IPS-15b (cell line): ENCODE measurements around the gene SERINC5.
"Not testable (repeated sequence)": the region's sequence is repeated elsewhere in the genome, so short reads cannot be mapped to it uniquely, and the experiment has no call there.

Experiments
- H3K27me3 ChIP-seq: one replicate; pipeline ENCODE4 v1.6.1; 2013; ENCODE audit warnings: low read length; ENCODE audit not compliant: control insufficient read depth, insufficient read depth
- H3K36me3 ChIP-seq: one replicate; pipeline ENCODE4 v1.6.1; 2013; ENCODE audit warnings: low read length; ENCODE audit not compliant: control insufficient read depth, insufficient read depth
- H3K4me1 ChIP-seq: one replicate; pipeline ENCODE4 v1.6.1; 2013; ENCODE audit warnings: mild to moderate bottlenecking, low read length; ENCODE audit not compliant: control insufficient read depth, insufficient read depth
- H3K4me3 ChIP-seq: one replicate; pipeline ENCODE4 v1.5.1; 2013; ENCODE audit warnings: low read depth, low read length
- H3K9ac ChIP-seq: one replicate; pipeline ENCODE4 v1.6.1; 2013; ENCODE audit warnings: low read depth, mild to moderate bottlenecking, low read length
- H3K9me3 ChIP-seq: one replicate; pipeline ENCODE4 v1.6.1; 2013; ENCODE audit warnings: mild to moderate bottlenecking, low read length; ENCODE audit not compliant: control insufficient read depth, insufficient read depth

SERINC5 gene

DNA sequence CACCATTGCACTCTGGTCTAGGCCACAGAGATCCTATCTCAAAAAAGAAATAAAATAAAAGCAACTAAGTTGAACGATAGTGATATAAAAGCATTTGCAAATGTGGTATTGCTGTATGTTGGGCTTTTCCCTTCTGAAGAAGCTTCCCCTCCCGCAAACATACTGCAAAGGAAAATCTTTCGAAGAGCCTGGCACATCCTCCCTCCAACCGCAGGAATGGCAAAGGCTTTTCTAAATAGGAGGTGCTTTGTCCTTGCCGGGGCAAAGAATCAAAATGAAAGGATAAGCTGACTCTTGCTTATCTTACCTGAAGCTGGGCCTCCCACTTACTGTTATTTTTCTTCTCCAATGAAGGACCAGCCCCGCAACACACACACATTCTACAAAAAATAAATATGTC lies 45.8 kb downstream of the SERINC5 start:
- Histone ChIP-seq H3K4me1 (peaks cover 9% of the 10 kb centered on the region), H3K9ac (no peak overlapping the region), H3K4me3 (no peak overlapping the region), H3K9me3 (no peaks in the 10 kb centered on the region), H3K36me3 (peaks cover 11% of the 10 kb centered on the region), H3K27me3 (no peaks in the 10 kb centered on the region)

DNA sequence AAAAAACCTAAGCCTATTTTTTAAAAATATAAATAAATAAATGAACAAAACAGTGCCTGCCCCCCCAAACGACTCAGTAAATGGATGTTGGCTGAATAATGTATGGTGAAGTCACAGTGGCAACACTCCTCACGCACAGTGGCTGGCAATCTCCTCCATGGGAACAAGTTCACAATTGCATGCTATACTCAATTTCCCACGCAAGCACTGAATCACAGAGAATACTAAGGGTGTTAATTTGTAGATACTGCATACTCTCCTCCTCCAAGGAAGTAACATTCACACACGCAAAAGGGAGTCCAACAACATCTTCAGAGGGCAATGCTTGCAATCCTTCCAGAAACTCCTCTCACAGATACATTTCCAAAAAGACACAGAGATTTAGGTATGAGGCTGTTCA lies 47.5 kb downstream of the SERINC5 start:
- H3K36me3 ChIP-seq = peaks cover 20% of the 10 kb centered on the region
- H3K4me1 ChIP-seq = peaks cover 8% of the 10 kb centered on the region
- H3K4me3 ChIP-seq = no peak overlapping the region
- H3K9ac ChIP-seq = no peak overlapping the region
- no peaks in the 10 kb centered on the region for H3K9me3 ChIP-seq
- no peaks in the 10 kb centered on the region for H3K27me3 ChIP-seq

DNA sequence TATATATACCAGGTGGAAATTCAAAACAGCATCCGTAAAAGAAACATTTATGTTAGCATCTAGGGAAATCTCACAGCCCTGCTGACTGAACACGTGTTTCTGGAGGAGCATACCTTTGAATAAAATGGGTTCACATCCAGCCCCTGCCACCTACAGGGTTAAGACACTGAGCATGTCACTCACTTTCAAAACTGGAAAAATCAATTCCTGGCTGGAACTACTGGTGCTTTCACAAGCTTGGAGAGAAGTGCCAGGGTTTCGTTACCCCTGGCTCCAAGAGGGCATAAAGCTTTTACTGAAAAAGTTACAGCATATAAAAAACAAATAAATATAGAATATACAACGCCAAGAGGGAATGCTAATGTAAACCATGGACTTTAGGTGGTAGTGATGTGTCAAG lies 48.0 kb downstream of the SERINC5 start:
- Histone ChIP-seq H3K4me3 (no peak overlapping the region), H3K9me3 (no peaks in the 10 kb centered on the region), H3K9ac (no peak overlapping the region), H3K36me3 (peaks cover 22% of the 10 kb centered on the region), H3K27me3 (no peaks in the 10 kb centered on the region), H3K4me1 (peaks cover 7% of the 10 kb centered on the region)

DNA sequence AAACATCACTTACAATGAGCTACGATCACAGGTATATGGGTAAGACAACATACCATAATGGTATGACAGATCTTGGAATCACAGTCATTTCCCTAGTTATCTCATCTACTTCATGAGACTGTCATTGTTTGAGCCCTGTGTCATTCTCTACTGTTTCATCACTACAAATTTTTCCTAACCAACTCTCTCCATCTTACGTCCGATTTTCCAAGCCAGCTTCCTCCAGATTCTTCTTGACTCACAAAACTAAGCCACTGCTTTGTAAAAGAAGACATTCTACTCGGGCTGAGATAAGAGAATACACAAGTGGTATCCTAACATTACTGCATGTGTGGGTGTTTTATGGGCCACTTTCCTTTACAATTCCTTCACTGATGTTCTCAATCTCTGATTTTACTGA lies 49.6 kb downstream of the SERINC5 start:
- H3K36me3 ChIP-seq = peaks cover 35% of the 10 kb centered on the region
- H3K27me3 ChIP-seq = no peaks in the 10 kb centered on the region
- peaks cover 7% of the 10 kb centered on the region for H3K4me1 ChIP-seq
- no peaks in the 10 kb centered on the region for H3K9me3 ChIP-seq
- H3K4me3 ChIP-seq = no peak overlapping the region
- H3K9ac ChIP-seq = no peak overlapping the region

DNA sequence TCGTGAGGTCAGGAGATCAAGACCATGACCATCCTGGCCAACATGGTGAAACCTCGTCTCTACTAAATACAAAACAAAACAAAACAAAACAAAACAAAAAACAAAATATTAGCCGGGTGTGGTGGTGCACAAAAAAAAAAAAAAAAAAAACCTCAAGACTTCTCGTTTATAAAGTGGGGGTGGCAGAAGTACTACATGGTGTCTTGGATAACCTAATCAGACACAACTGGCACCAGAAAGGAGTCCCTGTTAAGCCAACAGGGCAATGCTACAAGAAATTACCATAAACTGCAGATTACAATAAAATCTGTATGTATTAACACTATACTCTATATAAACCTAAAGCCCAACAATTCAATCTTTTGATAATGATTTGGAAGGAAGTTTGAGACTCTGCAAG lies 50.0 kb downstream of the SERINC5 start:
- Histone ChIP-seq H3K9me3 (no peaks in the 10 kb centered on the region), H3K36me3 (peaks cover 38% of the 10 kb centered on the region), H3K4me3 (no peak overlapping the region), H3K9ac (no peak overlapping the region), H3K4me1 (peaks cover 6% of the 10 kb centered on the region), H3K27me3 (no peaks in the 10 kb centered on the region)

DNA sequence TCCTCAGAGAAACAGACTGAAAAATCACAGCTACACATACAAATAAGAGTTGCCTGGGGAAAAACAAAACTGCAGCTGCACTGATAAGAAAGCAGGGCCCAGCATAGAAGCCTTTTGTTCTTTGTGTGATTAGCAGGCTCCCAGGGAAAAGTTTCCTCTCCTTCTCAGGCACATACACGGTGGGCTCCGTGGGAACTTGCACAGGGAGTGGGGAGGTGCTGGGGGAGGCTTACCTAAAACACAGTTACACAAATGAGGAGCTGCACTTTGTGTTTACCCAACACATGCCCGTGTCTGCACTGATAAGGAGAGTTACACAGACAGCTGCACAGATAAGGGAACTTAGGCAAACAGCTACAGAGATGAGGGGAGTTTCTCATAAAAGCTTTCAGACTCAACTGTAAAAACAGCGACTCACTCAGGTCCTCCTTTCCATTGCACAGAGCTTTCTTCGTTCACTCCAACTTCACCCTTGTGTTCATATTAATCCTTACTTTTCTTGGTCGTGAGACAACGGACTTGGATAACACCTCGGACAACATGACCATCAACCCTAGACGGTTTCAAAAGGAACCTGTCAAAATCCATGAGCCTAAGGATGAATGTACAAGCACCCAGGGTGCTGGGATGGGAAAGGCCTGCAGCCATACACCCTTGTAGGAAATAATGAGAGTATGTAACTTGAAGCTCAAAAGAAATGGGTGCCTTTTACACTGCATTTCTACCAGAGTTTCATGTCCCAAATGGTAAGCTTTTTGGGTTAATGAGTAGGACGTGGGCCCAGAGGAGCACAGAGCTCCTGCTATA lies 50.8 kb downstream of the SERINC5 start:
- Histone ChIP-seq H3K36me3 (peaks cover 31% of the 10 kb centered on the region), H3K27me3 (no peaks in the 10 kb centered on the region), H3K9ac (no peak overlapping the region), H3K4me1 (no peaks in the 10 kb centered on the region), H3K4me3 (no peak overlapping the region), H3K9me3 (no peaks in the 10 kb centered on the region)

DNA sequence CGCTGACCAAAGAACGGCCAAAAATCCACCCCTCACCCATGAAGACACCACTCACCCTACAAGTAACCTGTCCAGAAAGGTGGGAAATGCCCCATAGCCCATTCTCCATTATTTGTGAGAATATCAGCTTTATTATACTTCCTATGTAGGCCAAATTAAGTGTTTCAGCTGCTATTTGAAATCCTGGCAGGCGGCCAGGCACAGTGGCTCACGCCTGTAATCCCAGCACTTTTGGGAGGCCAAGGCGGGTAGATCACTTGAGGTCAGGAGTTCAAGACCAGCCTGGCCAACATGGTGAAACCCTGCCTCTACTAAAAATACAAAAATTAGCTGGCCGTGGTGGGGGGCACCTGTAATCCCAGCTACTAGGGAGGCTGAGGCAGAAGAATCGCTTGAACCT lies 54.1 kb downstream of the SERINC5 start:
- not testable (repeated sequence) for H3K9me3 ChIP-seq, H3K4me3 ChIP-seq
- H3K36me3 ChIP-seq = peaks cover 35% of the 10 kb centered on the region

DNA sequence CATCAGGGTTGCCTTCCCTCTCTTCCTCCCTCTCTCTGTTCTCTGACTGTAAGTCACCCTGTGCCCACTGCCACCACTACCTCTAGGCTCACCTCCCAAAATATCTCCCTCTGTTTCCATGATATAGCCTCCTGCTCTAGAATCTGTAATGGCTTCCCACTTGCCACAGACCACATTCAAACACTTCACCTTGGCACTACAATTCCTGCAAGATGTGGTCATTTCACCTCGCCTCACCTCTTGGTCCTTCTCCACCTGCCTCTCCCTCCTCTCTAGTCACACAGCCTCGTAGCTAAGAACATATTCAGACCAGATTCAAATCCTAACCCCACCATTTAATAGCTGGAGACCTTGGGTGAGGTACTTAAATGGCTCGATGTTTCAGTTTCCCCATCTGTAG lies 56.9 kb downstream of the SERINC5 start:
- no peaks in the 10 kb centered on the region for H3K9me3 ChIP-seq
- peaks cover 18% of the 10 kb centered on the region for H3K4me1 ChIP-seq
- no peaks in the 10 kb centered on the region for H3K27me3 ChIP-seq
- H3K9ac ChIP-seq = no peak overlapping the region
- H3K36me3 ChIP-seq = peaks cover 24% of the 10 kb centered on the region
- H3K4me3 ChIP-seq = no peak overlapping the region

More for the DNA sequence above, 54.1 kb downstream of the SERINC5 start:
- not testable (repeated sequence) for H3K4me1 ChIP-seq, H3K27me3 ChIP-seq, H3K9ac ChIP-seq

DNA sequence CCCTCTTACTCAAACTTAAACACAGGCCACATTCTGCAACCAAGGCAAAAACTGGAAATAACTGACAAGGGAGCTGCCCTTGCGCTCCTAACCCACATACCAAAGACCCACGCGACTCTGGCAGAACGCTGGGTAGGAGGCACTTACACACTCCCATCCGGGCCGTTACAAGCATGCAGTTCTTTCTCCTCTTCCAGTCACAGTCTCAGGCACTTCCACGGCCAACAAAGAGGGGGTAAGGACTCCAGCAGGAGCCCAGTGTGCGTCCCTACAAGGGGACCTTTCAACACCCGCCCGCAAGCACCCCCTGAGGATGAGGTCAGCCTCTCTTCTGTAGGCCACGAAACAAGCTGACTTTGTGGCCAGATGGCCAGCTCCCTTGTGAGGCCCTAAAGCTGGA lies 57.4 kb downstream of the SERINC5 start:
- H3K9me3 ChIP-seq = no peaks in the 10 kb centered on the region
- H3K9ac ChIP-seq = peak overlapping the region; percentile 28
- peaks cover 21% of the 10 kb centered on the region for H3K36me3 ChIP-seq
- H3K27me3 ChIP-seq = no peaks in the 10 kb centered on the region
- no peak overlapping the region for H3K4me3 ChIP-seq
- H3K4me1 ChIP-seq = peaks cover 22% of the 10 kb centered on the region

DNA sequence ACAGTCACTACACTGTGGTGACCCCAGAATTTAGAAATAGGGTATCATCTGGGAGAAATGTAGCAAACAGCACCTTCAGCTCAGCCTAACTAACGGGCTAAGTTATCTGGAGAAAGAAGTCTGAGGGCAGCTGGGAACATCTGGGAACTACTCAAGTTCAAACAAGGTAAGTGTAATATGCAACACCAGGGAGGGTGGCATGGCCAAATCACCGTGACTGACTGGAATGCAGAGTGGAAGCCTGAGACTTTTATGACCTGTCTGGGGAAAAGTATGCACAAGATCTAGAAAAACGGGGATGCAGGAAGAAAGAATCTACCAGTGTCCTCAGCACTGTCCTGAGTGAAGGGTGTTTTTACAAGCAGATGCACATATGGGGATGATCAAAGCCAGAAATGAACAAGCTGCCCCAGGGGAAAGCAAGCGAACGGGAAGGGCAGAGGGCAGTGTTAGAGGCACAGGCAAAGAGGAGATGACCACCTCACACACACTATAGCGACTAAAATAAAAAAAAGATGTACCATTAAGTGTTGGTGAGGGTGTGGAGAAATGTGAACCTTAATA lies 59.9 kb downstream of the SERINC5 start:
- no peak overlapping the region for H3K4me3 ChIP-seq
- no peaks in the 10 kb centered on the region for H3K27me3 ChIP-seq
- H3K4me1 ChIP-seq = peaks cover 37% of the 10 kb centered on the region
- no peaks in the 10 kb centered on the region for H3K9me3 ChIP-seq
- peaks cover 4% of the 10 kb centered on the region for H3K36me3 ChIP-seq
- no peak overlapping the region for H3K9ac ChIP-seq

DNA sequence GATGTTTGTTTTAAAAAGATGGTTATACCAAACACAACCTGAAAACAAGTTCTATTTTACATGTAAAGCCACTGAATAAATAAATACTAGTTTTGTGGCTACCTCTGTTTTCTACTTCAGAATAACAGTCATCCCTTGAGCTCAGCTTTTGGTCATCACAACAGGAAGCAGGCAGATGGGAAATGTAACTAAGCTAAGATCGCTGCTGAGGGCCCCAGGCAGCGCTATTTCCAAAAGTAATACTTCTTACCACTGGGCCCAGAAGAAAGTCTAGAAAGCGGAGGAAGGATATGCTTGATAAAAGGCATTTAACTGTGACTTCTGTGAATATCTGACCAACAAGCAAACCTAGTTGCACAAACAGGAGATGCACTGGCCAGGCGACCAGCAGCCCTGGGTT lies 61.4 kb downstream of the SERINC5 start:
- Histone ChIP-seq H3K9ac (no peak overlapping the region), H3K9me3 (no peaks in the 10 kb centered on the region), H3K36me3 (peaks cover 4% of the 10 kb centered on the region), H3K27me3 (no peaks in the 10 kb centered on the region), H3K4me3 (no peak overlapping the region), H3K4me1 (peaks cover 40% of the 10 kb centered on the region)

DNA sequence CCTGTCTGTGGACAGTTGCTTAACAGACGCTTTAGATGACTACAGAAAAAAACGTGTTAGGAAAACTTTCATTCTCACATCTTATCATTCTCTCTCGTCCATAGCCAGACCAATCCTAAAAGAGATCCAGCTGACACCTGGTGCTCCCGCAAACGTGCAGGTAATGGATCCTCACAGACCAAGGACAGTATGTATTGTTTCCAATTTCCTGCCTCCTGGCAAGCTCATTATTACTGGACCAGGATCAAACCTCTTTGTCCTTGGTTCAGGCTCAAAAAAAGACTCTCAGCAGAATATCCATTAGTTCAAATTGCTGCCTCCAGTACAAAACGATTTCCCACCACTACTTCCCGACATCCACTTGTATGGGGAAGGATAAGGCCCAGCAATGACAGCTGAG lies 62.4 kb downstream of the SERINC5 start:
- Histone ChIP-seq H3K27me3 (no peaks in the 10 kb centered on the region), H3K9ac (no peak overlapping the region), H3K4me1 (peaks cover 40% of the 10 kb centered on the region), H3K4me3 (no peak overlapping the region), H3K36me3 (no peaks in the 10 kb centered on the region), H3K9me3 (no peaks in the 10 kb centered on the region)
